GM23248 (cell line): ENCODE data around the gene PAX7. TPM values are rescaled to one million over a fixed set of nuclear protein-coding genes. Genes with fewer than 3 reads are reported as not detected.

Experiments used
- DNase-seq: peaks from one replicate; pipeline ENCODE4 v3.0.0-alpha.2; 2015
- H2AFZ ChIP-seq: fragments of 200-600 bp; sonication (generic); 2 replicates; pipeline ENCODE4 v1.6.1; 2016; ENCODE audit warnings: antibody characterized with exemption
- H3F3A ChIP-seq: fragments of 200-600 bp; sonication (generic); 2 replicates; pipeline ENCODE4 v1.6.1; 2016; ENCODE audit warnings: mild to moderate bottlenecking, antibody characterized with exemption, mixed run types; ENCODE audit not compliant: insufficient read depth
- H3K27ac ChIP-seq: fragments of 200-600 bp; sonication (generic); 2 replicates; pipeline ENCODE4 v1.5.1; 2016; ENCODE audit warnings: mild to moderate bottlenecking
- H3K27me3 ChIP-seq: fragments of 200-600 bp; sonication (generic); replicated peaks from 2 replicates; pipeline ENCODE4 v1.6.1; 2016; ENCODE audit warnings: mild to moderate bottlenecking; ENCODE audit not compliant: insufficient read depth
- H3K36me3 ChIP-seq: fragments of 200-600 bp; sonication (generic); 2 replicates; pipeline ENCODE4 v1.6.1; 2016; ENCODE audit warnings: low read depth, mild to moderate bottlenecking
- H3K4me1 ChIP-seq: fragments of 200-600 bp; sonication (generic); 2 replicates; pipeline ENCODE4 v1.6.1; 2016; ENCODE audit warnings: mild to moderate bottlenecking; ENCODE audit not compliant: insufficient read depth
- H3K4me2 ChIP-seq: fragments of 200-600 bp; sonication (generic); one replicate; pipeline ENCODE4 v1.6.1; 2016; ENCODE audit warnings: mild to moderate bottlenecking; ENCODE audit not compliant: unreplicated experiment
- H3K4me3 ChIP-seq: fragments of 200-600 bp; sonication (generic); 2 replicates; pipeline ENCODE4 v1.5.1; 2016; ENCODE audit warnings: mild to moderate bottlenecking
- H3K79me2 ChIP-seq: fragments of 200-600 bp; sonication (generic); 2 replicates; pipeline ENCODE4 v1.6.1; 2016; ENCODE audit warnings: mild to moderate bottlenecking; ENCODE audit not compliant: insufficient read depth
- H3K9ac ChIP-seq: fragments of 200-600 bp; sonication (generic); 2 replicates; pipeline ENCODE4 v1.6.1; 2016; ENCODE audit warnings: mild to moderate bottlenecking
- H3K9me2 ChIP-seq: fragments of 200-600 bp; sonication (generic); 2 replicates; pipeline ENCODE4 v1.6.1; 2016; ENCODE audit warnings: mixed run types, mild to moderate bottlenecking, moderate library complexity; ENCODE audit not compliant: insufficient read depth
- H3K9me3 ChIP-seq: fragments of 200-600 bp; sonication (generic); one replicate; pipeline ENCODE4 v1.6.1; 2017; ENCODE audit warnings: low read depth
- H4K20me1 ChIP-seq: fragments of 200-600 bp; sonication (generic); 2 replicates; pipeline ENCODE4 v1.6.0; 2016; ENCODE audit not compliant: insufficient read depth
- EZH2 ChIP-seq: fragments of 200-600 bp; sonication (generic); IDR thresholded peaks from 2 replicates; pipeline ENCODE4 v1.6.1; 2018; ENCODE audit warnings: antibody characterized with exemption, mild to moderate bottlenecking; ENCODE audit not compliant: insufficient read depth, poor library complexity, severe bottlenecking
- EZH2phosphoT487 ChIP-seq: fragments of 200-600 bp; sonication (generic); IDR thresholded peaks from 2 replicates; pipeline ENCODE4 v1.6.1; 2018; ENCODE audit warnings: antibody characterized with exemption, moderate library complexity, mild to moderate bottlenecking, low read depth; ENCODE audit not compliant: insufficient read depth
- WGBS, 2 experiments: methylation state at CpG; one replicate each; pipeline ENCODE4 v1.1.6; 2015 to 2017; ENCODE audit warnings: low lambda C conversion rate in 2 of 2, low coverage in 1 of 2; ENCODE audit errors: missing lambda C conversion rate in 2 of 2; 5-methylcytosine and 5-hydroxymethylcytosine counted together
- in situ Hi-C: fragments of 300-500 bp; cut with MboI; formaldehyde crosslinking; loops from 2 replicates; pipeline ENCODE4 v1.15.0; 2020
- polyA plus RNA-seq: library from polyadenylated mRNA; unstranded; fragments of >200 nt; fragmentation: Nextera tagmentation; extraction: Ambion mirVana; gene quantifications from 2 replicates; pipeline ENCODE4 v1.2.1, GENCODE V29; 2016
- total RNA-seq: library from RNA; depleted of rRNA; stranded (reverse); fragments of >200 nt; shearing (Covaris generic); gene quantifications from 2 replicates; pipeline ENCODE4 v1.2.3, GENCODE V29; 2014

Gene PAX7
- total and polyA plus RNA-seq, 2 experiments from 2014 or later = not detected

DNA sequence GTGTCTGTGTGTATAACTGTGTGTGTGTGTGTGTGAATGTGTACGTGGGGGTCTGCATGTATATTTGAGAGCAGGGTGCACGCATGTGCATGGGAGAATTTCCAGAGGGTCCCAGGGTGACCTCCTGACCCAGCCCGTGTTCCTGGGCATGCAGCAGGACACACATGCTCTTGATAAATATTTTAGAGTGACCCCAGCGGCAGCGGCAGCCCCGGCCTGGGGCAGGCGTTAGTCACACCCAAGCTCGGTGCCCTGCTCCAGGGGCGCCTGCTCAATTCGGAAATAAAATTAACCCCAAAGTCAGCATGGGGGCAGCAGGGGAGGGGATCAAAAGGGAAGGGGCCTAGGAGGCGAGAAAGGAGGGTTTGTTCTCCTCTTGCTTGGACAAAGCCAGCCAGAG lies 107.5 kb downstream of the PAX7 start:
- H3K27ac ChIP-seq = no peak overlapping the region
- H3K4me1 ChIP-seq = no peaks in the 10 kb centered on the region
- no peaks in the 10 kb centered on the region for H3K9me3 ChIP-seq
- H2AFZ ChIP-seq = no peak overlapping the region
- no peak for DNase-seq
- in situ Hi-C loops = no loop called here
- 23 to 25% methylated on average over 10 to 11 of the region's 11 CpGs for WGBS, 2 experiments
- H3F3A ChIP-seq = no peaks in the 10 kb centered on the region
- H4K20me1 ChIP-seq = no peaks in the 10 kb centered on the region
- no peaks in the 10 kb centered on the region for H3K79me2 ChIP-seq
- H3K4me3 ChIP-seq = no peak overlapping the region
- H3K4me2 ChIP-seq = no peak overlapping the region
- H3K27me3 ChIP-seq = no peaks in the 10 kb centered on the region
- no peaks in the 10 kb centered on the region for H3K36me3 ChIP-seq
- no peak overlapping the region for H3K9ac ChIP-seq
- no peaks in the 10 kb centered on the region for H3K9me2 ChIP-seq
- TF ChIP-seq EZH2phosphoT487 = no peak
- no peak for TF ChIP-seq EZH2

DNA sequence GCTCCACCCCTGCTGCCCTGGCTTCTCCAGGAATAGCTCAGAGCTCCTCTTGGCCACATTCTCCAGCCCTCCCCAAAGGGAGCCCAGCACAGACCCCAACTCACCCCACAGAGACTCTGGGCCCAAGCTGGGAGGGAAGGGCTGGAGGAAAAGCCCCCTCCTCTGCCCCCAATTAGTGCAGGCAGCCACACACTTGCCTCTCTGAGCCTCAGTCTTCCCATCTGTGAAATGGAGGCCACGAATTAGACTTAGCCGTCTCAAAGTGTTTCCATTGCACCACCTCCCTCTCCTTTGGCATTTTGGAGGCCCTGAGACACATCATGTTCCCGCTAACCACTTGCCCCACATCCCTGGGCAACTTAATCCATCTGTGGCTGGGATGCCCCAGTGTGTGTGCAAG lies 108.0 kb downstream of the PAX7 start:
- Histone ChIP-seq H3K36me3 (no peaks in the 10 kb centered on the region), H3K79me2 (no peaks in the 10 kb centered on the region), H3K27me3 (no peaks in the 10 kb centered on the region), H3K4me2 (no peak overlapping the region), H3K9ac (no peak overlapping the region), H3K9me2 (no peaks in the 10 kb centered on the region), H3K4me1 (no peaks in the 10 kb centered on the region), H3K4me3 (no peak overlapping the region), H3K27ac (no peak overlapping the region), H2AFZ (no peak overlapping the region), H3K9me3 (no peaks in the 10 kb centered on the region), H3F3A (no peaks in the 10 kb centered on the region), H4K20me1 (no peaks in the 10 kb centered on the region)
- no peak for DNase-seq
- WGBS, 2 experiments = 22 to 35% methylated on average over 3 of the region's 3 CpGs
- in situ Hi-C loops = no loop called here
- TF ChIP-seq EZH2 = no peak
- TF ChIP-seq EZH2phosphoT487 = no peak

GRCh38 chr1:18739408-18739807 lies 108.8 kb downstream of the PAX7 start:
- H3K79me2 ChIP-seq = no peaks in the 10 kb centered on the region
- H3K9ac ChIP-seq = no peak overlapping the region
- in situ Hi-C loops = no loop called here
- no peaks in the 10 kb centered on the region for H3K36me3 ChIP-seq
- no peaks in the 10 kb centered on the region for H3F3A ChIP-seq
- no peak overlapping the region for H2AFZ ChIP-seq
- no peaks in the 10 kb centered on the region for H3K4me1 ChIP-seq
- WGBS, 2 experiments = 31 to 33% methylated on average over 6 of the region's 6 CpGs
- H3K9me2 ChIP-seq = no peaks in the 10 kb centered on the region
- TF ChIP-seq EZH2 (no peak), EZH2phosphoT487 (no peak)
- DNase-seq = no peak
- no peaks in the 10 kb centered on the region for H4K20me1 ChIP-seq
- no peak overlapping the region for H3K27ac ChIP-seq
- H3K9me3 ChIP-seq = no peaks in the 10 kb centered on the region
- no peak overlapping the region for H3K4me2 ChIP-seq
- H3K4me3 ChIP-seq = no peak overlapping the region
- no peaks in the 10 kb centered on the region for H3K27me3 ChIP-seq

DNA sequence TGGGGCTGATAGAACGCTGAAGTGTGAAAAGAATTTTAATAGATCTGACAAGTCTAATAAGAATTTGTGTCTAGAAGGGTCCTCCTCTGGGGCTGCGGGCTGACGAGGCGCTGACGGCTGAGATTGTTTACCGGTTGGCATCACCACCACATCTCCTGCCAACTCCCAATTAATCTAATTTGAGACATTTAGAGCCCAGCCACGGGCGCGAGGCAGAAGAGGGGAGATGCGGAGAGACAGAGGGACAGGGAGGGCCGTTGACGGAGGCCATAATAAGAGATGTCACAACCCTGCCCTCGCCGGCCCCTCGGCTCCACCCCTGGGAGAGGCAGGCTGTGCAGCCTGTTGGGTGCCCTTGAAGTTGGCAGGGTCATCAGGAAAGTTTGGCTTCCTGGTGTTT lies 109.3 kb downstream of the PAX7 start:
- H3K9me3 ChIP-seq = no peaks in the 10 kb centered on the region
- in situ Hi-C loops = no loop called here

GRCh38 chr1:18740617-18741016 lies 110.0 kb downstream of the PAX7 start:
- Histone ChIP-seq H3K27me3 (no peaks in the 10 kb centered on the region), H3K4me3 (no peak overlapping the region), H3K36me3 (no peaks in the 10 kb centered on the region), H3K9ac (no peak overlapping the region), H3K27ac (no peak overlapping the region), H3K9me2 (no peaks in the 10 kb centered on the region), H3F3A (no peaks in the 10 kb centered on the region), H4K20me1 (no peaks in the 10 kb centered on the region), H3K79me2 (no peaks in the 10 kb centered on the region), H2AFZ (no peak overlapping the region), H3K9me3 (no peaks in the 10 kb centered on the region), H3K4me2 (no peak overlapping the region), H3K4me1 (no peaks in the 10 kb centered on the region)
- in situ Hi-C loops = no loop called here
- no peak for DNase-seq
- 15 to 32% methylated on average over 1 of the region's 1 CpG for WGBS, 2 experiments
- TF ChIP-seq EZH2phosphoT487 = no peak
- no peak for TF ChIP-seq EZH2

More for the DNA sequence above, 109.3 kb downstream of the PAX7 start:
- 48 to 49% methylated on average over 14 to 15 of the region's 15 CpGs for WGBS, 2 experiments
- H3K27ac ChIP-seq = no peak overlapping the region
- no peak overlapping the region for H3K9ac ChIP-seq
- no peaks in the 10 kb centered on the region for H3K36me3 ChIP-seq
- H3K27me3 ChIP-seq = no peaks in the 10 kb centered on the region
- no peaks in the 10 kb centered on the region for H3K9me2 ChIP-seq
- TF ChIP-seq EZH2phosphoT487 (no peak), EZH2 (no peak)
- H3K4me1 ChIP-seq = no peaks in the 10 kb centered on the region
- H3K79me2 ChIP-seq = no peaks in the 10 kb centered on the region
- H2AFZ ChIP-seq = no peak overlapping the region
- no peak overlapping the region for H3K4me3 ChIP-seq
- no peak for DNase-seq
- H3F3A ChIP-seq = no peaks in the 10 kb centered on the region
- no peak overlapping the region for H3K4me2 ChIP-seq
- H4K20me1 ChIP-seq = no peaks in the 10 kb centered on the region
